K562 (cell line): ENCODE measurements around the gene PRDM10. TPM values are rescaled to one million over a fixed set of nuclear protein-coding genes. Genes with fewer than 3 reads are reported as not detected.

Experiments
- ATAC-seq: fragments of 200-7000 bp; cut with Tn5 transposase; 3 replicates; pipeline ENCODE4 v1.9.1; 2020; ENCODE audit warnings: moderate library complexity
- BruUV-seq: library from RNA; stranded (reverse); fragments of 400-500 nt; replicated peaks from 2 replicates; lab custom pipeline; 2021; lab: Mats Ljungman, UMichigan
- CTCF ChIA-PET: fragments of 300-600 bp; formaldehyde crosslinking; extraction: SDS; loops from one replicate; lab custom pipeline; 2021; ENCODE audit warnings: low intra/inter-chr PET ratio; lab: Yijun Ruan, JAX
- POLR2A ChIA-PET: fragments of 300-600, 350-650 bp; sonication (Branson Sonifier 250); formaldehyde crosslinking; extraction: SDS; loops from one replicate; lab custom pipeline; 2021; ENCODE audit warnings: antibody characterized with exemption, inconsistent platforms; lab: Yijun Ruan, JAX
- DNase-seq, 4 experiments: peaks; one replicate each; pipeline versions ENCODE4 v3.0.0 to v3.0.0-alpha.2; 2011 to 2018; ENCODE audit warnings: low spot score in 3 of 4, mixed read lengths in 3 of 4; ENCODE audit errors: extremely low read depth in 1 of 4
- FAIRE-seq: peaks from 2 replicates; lab custom pipeline; 2011; peaks lifted over from hg19 to GRCh38; lab: Jason Lieb, UNC
- H2AFZ ChIP-seq: 2 replicates; pipeline ENCODE4 v1.6.0; 2011; ENCODE audit warnings: low read depth, low read length, control low read depth, inconsistent platforms
- H3K27ac ChIP-seq: fragments of 200-600 bp; 3 replicates; pipeline ENCODE4 v1.8.0; 2011; ENCODE audit warnings: low read depth, mild to moderate bottlenecking, control low read depth, inconsistent platforms, low read length, moderate library complexity, mixed read lengths; ENCODE audit errors: extremely low read depth
- H3K27me3 ChIP-seq, 2 experiments: fragments of 300-600 bp in 1 of 2; 2 replicates in 1 of 2; 3 replicates in 1 of 2; pipeline versions ENCODE4 v1.6.0 to v1.8.0; 2011; ENCODE audit warnings: inconsistent platforms in 2 of 2, low read length in 2 of 2, mild to moderate bottlenecking in 1 of 2, mixed read lengths in 1 of 2, moderate library complexity in 1 of 2; ENCODE audit not compliant: control insufficient read depth in 2 of 2, insufficient read depth in 2 of 2
- H3K36me3 ChIP-seq: fragments of 300-600 bp; 3 replicates; pipeline ENCODE4 v1.8.0; 2011; ENCODE audit warnings: mild to moderate bottlenecking, low read length, inconsistent platforms; ENCODE audit not compliant: control insufficient read depth, insufficient read depth
- H3K4me1 ChIP-seq, 2 experiments: fragments of 200-600 bp in 1 of 2; replicated peaks in 1 of 2; 2 replicates in 1 of 2; 3 replicates in 1 of 2; pipeline versions ENCODE4 v1.5.1 to v1.8.0; 2011; ENCODE audit warnings: inconsistent platforms in 2 of 2, low read length in 2 of 2, mild to moderate bottlenecking in 1 of 2, mixed read lengths in 1 of 2, moderate library complexity in 1 of 2; ENCODE audit not compliant: control insufficient read depth in 2 of 2, insufficient read depth in 2 of 2
- H3K4me2 ChIP-seq: 2 replicates; pipeline ENCODE4 v1.6.1; 2011; ENCODE audit warnings: low read length, control low read depth, inconsistent platforms, mixed read lengths; ENCODE audit not compliant: insufficient read depth
- H3K4me3 ChIP-seq: fragments of 200-600 bp; sonication (generic), shearing (Covaris generic); 2 replicates; pipeline ENCODE4 v1.5.1; 2016; ENCODE audit warnings: control low read depth, inconsistent platforms
- H3K79me2 ChIP-seq: fragments of 200-600 bp; 3 replicates; pipeline ENCODE4 v1.8.0; 2011; ENCODE audit warnings: low read length, inconsistent platforms; ENCODE audit not compliant: control insufficient read depth, insufficient read depth
- H3K9ac ChIP-seq, 2 experiments: 2 replicates each; pipeline versions ENCODE4 v1.6.0 to v1.6.1; 2011; ENCODE audit warnings: low read depth in 2 of 2, low read length in 2 of 2, control low read depth in 1 of 2, inconsistent platforms in 1 of 2, mild to moderate bottlenecking in 1 of 2, mixed read lengths in 1 of 2; ENCODE audit not compliant: insufficient read depth in 1 of 2
- H3K9me1 ChIP-seq: one replicate; pipeline ENCODE4 v1.6.0; 2011; ENCODE audit warnings: inconsistent platforms, mild to moderate bottlenecking, low read length, moderate library complexity; ENCODE audit not compliant: control insufficient read depth, insufficient read depth
- H3K9me3 ChIP-seq: replicated peaks from 2 replicates; pipeline ENCODE4 v1.5.1; 2011; ENCODE audit warnings: low read depth, low read length, inconsistent platforms; ENCODE audit not compliant: control insufficient read depth, insufficient read depth
- H4K20me1 ChIP-seq: replicated peaks from 2 replicates; pipeline ENCODE4 v1.6.1; 2011; ENCODE audit warnings: low read length, inconsistent platforms, mixed read lengths; ENCODE audit not compliant: control insufficient read depth, insufficient read depth
- CAMTA2 ChIP-seq: fragments of 250-450 bp; sonication (Bioruptor Pico); conservative IDR thresholded peaks from 2 replicates; pipeline ENCODE4 v1.5.1; 2022
- ZEB2 ChIP-seq: fragments of 450-650 bp; IDR thresholded peaks from 2 replicates; pipeline ENCODE4 v1.6.1; 2016
- ZNF347 ChIP-seq: fragments of 450-650 bp; formaldehyde crosslinking; IDR thresholded peaks from 2 replicates; pipeline ENCODE4 v1.4.0; 2020; ENCODE audit warnings: low read depth, mild to moderate bottlenecking, moderate library complexity
- ZNF586 ChIP-seq: fragments of 450-650 bp; formaldehyde crosslinking; conservative IDR thresholded peaks from 2 replicates; pipeline ENCODE4 v1.4.0; 2020; ENCODE audit warnings: mild to moderate bottlenecking, moderate library complexity
- ZNF707 ChIP-seq: fragments of 250-450 bp; sonication (Bioruptor Pico); conservative IDR thresholded peaks from 2 replicates; pipeline ENCODE4 v1.8.0; 2022; ENCODE audit warnings: inconsistent platforms, mild to moderate bottlenecking, moderate library complexity
- WGBS: fragments of 100-300 bp; shearing (Covaris generic); methylation state at CpG from one replicate; pipeline ENCODE4 v1.1.6; 2016; ENCODE audit warnings: low coverage, mixed read lengths; ENCODE audit not compliant: insufficient coverage; ENCODE audit errors: missing lambda C conversion rate; 5-methylcytosine and 5-hydroxymethylcytosine counted together
- in situ Hi-C: fragments of 300-500 bp; cut with MboI; formaldehyde crosslinking; loops from 4 replicates; pipeline ENCODE4 v1.15.0; 2018; ENCODE audit warnings: inconsistent platforms, mixed read lengths
- intact Hi-C: fragments of 100-400 bp; cut with micrococcal nuclease; formaldehyde crosslinking; loops from 2 replicates; pipeline ENCODE4 v1.14.2; 2022
- polyA plus RNA-seq, 8 experiments: library from polyadenylated mRNA; depleted of rRNA in 4 of 8; stranded (reverse) in 5 of 8; unstranded in 3 of 8; fragments of >200 nt; fragmentation: Nextera tagmentation in 2 of 8; fragmentation: Illumina TruSeq in 1 of 8; extraction: Ambion mirVana in 2 of 8; extraction: Trizol in 1 of 8; gene quantifications; 2 replicates each; pipeline versions ENCODE4 v1.2.1 to v1.2.3, GENCODE V29; 2011 to 2014; ENCODE audit warnings: inconsistent platforms in 1 of 8, missing spikeins in 1 of 8
- total RNA-seq, 7 experiments: library from RNA; depleted of rRNA in 6 of 7; stranded (reverse); fragments of >200 nt in 6 of 7; fragmentation: Illumina TruSeq in 2 of 7; extraction: Trizol in 2 of 7; gene quantifications; 2 replicates each; pipeline versions ENCODE4 v1.2.1 to v1.2.3, GENCODE V29; 2011 to 2021; ENCODE audit warnings: low replicate concordance in 1 of 7
- TF ChIP-seq, protein P1 (sequence below): fragments of 450-650 bp; formaldehyde crosslinking; conservative IDR thresholded peaks from 2 replicates; pipeline ENCODE4 v1.4.0; 2022; ENCODE audit warnings: mild to moderate bottlenecking, missing genetic modification characterization
- TF ChIP-seq, protein P2 (sequence below): IDR thresholded peaks from 2 replicates; pipeline ENCODE4 v1.6.1; 2011; ENCODE audit not compliant: insufficient read length; ENCODE audit errors: extremely low read depth
- TF ChIP-seq, protein P3 (sequence below): fragments of 250-450 bp; sonication (Bioruptor Pico); IDR thresholded peaks from 2 replicates; pipeline ENCODE4 v1.5.0; 2021

Gene PRDM10
- total and polyA plus RNA-seq, 9 of the 15 experiments (the other 6 are each of a cell fraction or from before 2014, with no cell fraction given) = 0.89 to 9.3 (median 4.5) TPM

DNA sequence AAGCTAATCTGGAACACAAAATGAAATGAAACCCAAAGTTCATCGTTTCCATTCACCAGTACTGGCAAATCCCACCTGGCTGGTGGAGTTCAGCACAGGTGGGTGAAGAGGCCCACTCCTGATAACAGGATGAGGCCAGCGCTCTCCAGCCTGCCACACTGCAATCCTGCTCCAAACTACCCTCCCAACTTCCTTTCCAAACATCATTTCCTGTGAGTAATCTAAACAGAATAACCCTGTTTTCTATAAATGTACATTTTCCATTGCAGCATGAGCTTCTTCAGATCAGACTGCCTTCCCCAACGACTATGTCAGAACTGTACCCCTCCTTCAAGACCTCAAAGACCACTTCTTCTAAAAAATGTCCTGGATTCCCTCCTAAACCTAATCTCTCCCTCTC lies 91.3 kb downstream of the PRDM10 start:
- ChIA-PET POLR2A (interaction anchor here (0.5 kb wide), 1 partner anchor 17 kb away, joined by 4 read pairs; no protein-coding TSS in a partner anchor), CTCF (no interaction called here)
- 37% methylated on average over 3 of the region's 3 CpGs for whole genome bisulfite sequencing
- H3K9ac ChIP-seq = no peak overlapping the region
- intact Hi-C loops = no loop called here
- H3K9me1 ChIP-seq = no peaks in the 10 kb centered on the region
- H3K27ac ChIP-seq = no peak overlapping the region
- no peaks in the 10 kb centered on the region for H4K20me1 ChIP-seq
- BruUV-seq = no TSS peak
- no peaks in the 10 kb centered on the region for H3K79me2 ChIP-seq
- peak; percentile 48 for FAIRE-seq
- H3K27me3 ChIP-seq = no peaks in the 10 kb centered on the region
- H3K4me3 ChIP-seq = no peak overlapping the region
- H3K4me1 ChIP-seq = no peaks in the 10 kb centered on the region
- H3K4me2 ChIP-seq = no peak overlapping the region
- TF ChIP-seq, protein P1, sequence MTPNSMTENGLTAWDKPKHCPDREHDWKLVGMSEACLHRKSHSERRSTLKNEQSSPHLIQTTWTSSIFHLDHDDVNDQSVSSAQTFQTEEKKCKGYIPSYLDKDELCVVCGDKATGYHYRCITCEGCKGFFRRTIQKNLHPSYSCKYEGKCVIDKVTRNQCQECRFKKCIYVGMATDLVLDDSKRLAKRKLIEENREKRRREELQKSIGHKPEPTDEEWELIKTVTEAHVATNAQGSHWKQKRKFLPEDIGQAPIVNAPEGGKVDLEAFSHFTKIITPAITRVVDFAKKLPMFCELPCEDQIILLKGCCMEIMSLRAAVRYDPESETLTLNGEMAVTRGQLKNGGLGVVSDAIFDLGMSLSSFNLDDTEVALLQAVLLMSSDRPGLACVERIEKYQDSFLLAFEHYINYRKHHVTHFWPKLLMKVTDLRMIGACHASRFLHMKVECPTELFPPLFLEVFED (CRISPR knock-in tag) = no peak
- TF ChIP-seq ZEB2 (no peak), CAMTA2 (CRISPR knock-in tag) (no peak), ZNF586 (CRISPR knock-in tag) (no peak), ZNF347 (CRISPR knock-in tag) (no peak), ZNF707 (CRISPR knock-in tag) (no peak)
- TF ChIP-seq, protein P2, sequence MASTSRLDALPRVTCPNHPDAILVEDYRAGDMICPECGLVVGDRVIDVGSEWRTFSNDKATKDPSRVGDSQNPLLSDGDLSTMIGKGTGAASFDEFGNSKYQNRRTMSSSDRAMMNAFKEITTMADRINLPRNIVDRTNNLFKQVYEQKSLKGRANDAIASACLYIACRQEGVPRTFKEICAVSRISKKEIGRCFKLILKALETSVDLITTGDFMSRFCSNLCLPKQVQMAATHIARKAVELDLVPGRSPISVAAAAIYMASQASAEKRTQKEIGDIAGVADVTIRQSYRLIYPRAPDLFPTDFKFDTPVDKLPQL = no peak
- TF ChIP-seq, protein P3, sequence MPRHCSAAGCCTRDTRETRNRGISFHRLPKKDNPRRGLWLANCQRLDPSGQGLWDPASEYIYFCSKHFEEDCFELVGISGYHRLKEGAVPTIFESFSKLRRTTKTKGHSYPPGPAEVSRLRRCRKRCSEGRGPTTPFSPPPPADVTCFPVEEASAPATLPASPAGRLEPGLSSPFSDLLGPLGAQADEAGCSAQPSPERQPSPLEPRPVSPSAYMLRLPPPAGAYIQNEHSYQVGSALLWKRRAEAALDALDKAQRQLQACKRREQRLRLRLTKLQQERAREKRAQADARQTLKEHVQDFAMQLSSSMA (CRISPR knock-in tag) = no peak
- DNase-seq = no peak
- no peak for ATAC-seq
- peaks cover 33% of the 10 kb centered on the region; the same call in 2 of the 3 replicates for H3K36me3 ChIP-seq
- no peak overlapping the region for H2AFZ ChIP-seq
- in situ Hi-C loops = no loop called here
- no peaks in the 10 kb centered on the region for H3K9me3 ChIP-seq
